ENCODE results near the gene LRRC3C.
"Not testable (repeated sequence)": the region's sequence is repeated elsewhere in the genome, so short reads cannot be mapped to it uniquely, and the experiment has no call there.

Gene LRRC3C

GRCh38 chr17:39894681-39895376 is 32.7 kb upstream of the LRRC3C start:
- CTCF ChIA-PET = interaction anchor here (0.9 to 1.2 kb wide), 2 partner anchors 140 to 273 kb away, joined by 3 to 4 read pairs; no protein-coding TSS in a partner anchor
- Histone ChIP-seq H3K36me3 (ENCODE audit: control insufficient read depth in 2 of 2, insufficient read depth in 1 of 2, low read length in 2 of 2) (no peaks in the 10 kb centered on the region), H3K27ac (ENCODE audit: extremely low read depth, low read depth, low read length) (no peak overlapping the region), H3K4me3 (ENCODE audit: low read depth, low read length) (no peak overlapping the region), H3K4me1 (ENCODE audit: control insufficient read depth, insufficient read depth, low read length) (no peaks in the 10 kb centered on the region), H3K9me3 (ENCODE audit: control insufficient read depth, insufficient read depth, low read depth, low read length) (no peaks in the 10 kb centered on the region)
- no peak for TF ChIP-seq ZNF398 (tag by site-specific recombination; IDR thresholded peaks at IDR 0.05)
- no peak for TF ChIP-seq ZBTB21 (tag by site-specific recombination; IDR thresholded peaks at IDR 0.05)
- no peak for TF ChIP-seq PRDM10 (tag by site-specific recombination; IDR thresholded peaks at IDR 0.05)
- TF ChIP-seq ZNF660 (tag by site-specific recombination; IDR thresholded peaks at IDR 0.05) = no peak
- POLR2A ChIA-PET = interaction anchor here (0.8 kb wide), 1 partner anchor 30 kb away, joined by 3 read pairs; no protein-coding TSS in a partner anchor

GRCh38 chr17:39898088-39898487 is 29.4 kb upstream of the LRRC3C start:
- ChIA-PET CTCF (no interaction called here), POLR2A (interaction anchor here (0.7 kb wide), 1 partner anchor 18 kb away, joined by 4 read pairs; no protein-coding TSS in a partner anchor)
- TF ChIP-seq SP2 (tag by site-specific recombination; IDR thresholded peaks at IDR 0.05) (no peak), ZNF184 (tag by site-specific recombination; IDR thresholded peaks at IDR 0.05) (peak; percentile 86; the same call in 1 of the 2 replicates)
- H3K9me3 ChIP-seq (ENCODE audit: control insufficient read depth, insufficient read depth, low read depth, low read length) = no peaks in the 10 kb centered on the region
- no peaks in the 10 kb centered on the region for H3K4me1 ChIP-seq (ENCODE audit: control insufficient read depth, insufficient read depth, low read length)
- no peaks in the 10 kb centered on the region for H3K36me3 ChIP-seq (ENCODE audit: control insufficient read depth in 2 of 2, insufficient read depth in 1 of 2, low read length in 2 of 2)
- no peak overlapping the region for H3K4me3 ChIP-seq (ENCODE audit: low read depth, low read length)
- no peak overlapping the region for H3K27ac ChIP-seq (ENCODE audit: extremely low read depth, low read depth, low read length)

- no peak for TF ChIP-seq ZNF24 (tag by site-specific recombination; IDR thresholded peaks at IDR 0.05)
- no peak overlapping the region for H3K4me3 ChIP-seq (ENCODE audit: low read depth, low read length)
- H3K4me1 ChIP-seq (ENCODE audit: control insufficient read depth, insufficient read depth, low read length) = no peaks in the 10 kb centered on the region
- no peak overlapping the region for H3K27ac ChIP-seq (ENCODE audit: extremely low read depth, low read depth, low read length)
- no peaks in the 10 kb centered on the region for H3K9me3 ChIP-seq (ENCODE audit: control insufficient read depth, insufficient read depth, low read depth, low read length)
- peaks cover 0 to 3% of the 10 kb centered on the region in 2 experiments; a peak in 2 of 3 replicates for H3K36me3 ChIP-seq (ENCODE audit: control insufficient read depth in 2 of 2, insufficient read depth in 1 of 2, low read length in 2 of 2)
- POLR2A ChIA-PET = no interaction called here
- CTCF ChIA-PET = interaction anchor here (0.7 to 1.2 kb wide), 2 partner anchors 18 to 70 kb away, joined by 5 read pairs; no protein-coding TSS in a partner anchor
Observed at GRCh38 chr17:39899215-39899614, 28.3 kb upstream of the LRRC3C start.

GRCh38 chr17:39902027-39902426 is 25.5 kb upstream of the LRRC3C start:
- H3K4me1 ChIP-seq (ENCODE audit: control insufficient read depth, insufficient read depth, low read length); H3K4me3 ChIP-seq (ENCODE audit: low read depth, low read length); H3K9me3 ChIP-seq (ENCODE audit: control insufficient read depth, insufficient read depth, low read depth, low read length); H3K27ac ChIP-seq (ENCODE audit: extremely low read depth, low read depth, low read length); H3K36me3 ChIP-seq (ENCODE audit: control insufficient read depth in 2 of 2, insufficient read depth in 1 of 2, low read length in 2 of 2); POLR2A ChIA-PET: not testable (repeated sequence)
- CTCF ChIA-PET = interaction anchor here (0.7 kb wide), 1 partner anchor 11 kb away, joined by 3 read pairs; no protein-coding TSS in a partner anchor
